ENCODE results near the gene SPATA3.

Gene SPATA3

DNA sequence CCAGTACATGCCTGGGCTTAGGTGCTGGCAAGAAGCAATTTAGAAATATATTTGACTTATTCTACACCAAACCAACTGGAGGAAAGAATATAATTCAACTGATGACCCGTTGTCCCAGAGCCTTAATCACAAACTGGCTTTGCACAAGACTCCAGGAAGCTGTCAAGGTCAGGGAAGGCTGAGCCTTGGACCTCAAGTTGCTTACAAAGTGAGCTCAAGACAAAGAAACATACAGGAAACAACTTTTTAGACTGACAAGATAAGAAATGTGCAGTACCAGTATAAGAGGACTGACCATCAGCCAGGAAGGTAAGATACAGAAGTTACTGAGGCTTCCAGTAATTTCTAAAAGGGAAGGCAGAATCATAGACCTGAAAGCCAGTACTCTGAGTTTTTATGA lies 35.9 kb upstream of the SPATA3 start:
- TF ChIP-seq NFIC (IDR thresholded peaks at IDR 0.05), result no peak
- TF ChIP-seq CEBPB (IDR thresholded peaks at IDR 0.05), result no peak
- no peak for TF ChIP-seq FOXM1 (IDR thresholded peaks at IDR 0.05; ENCODE audit: borderline replicate concordance, low read depth)
- TF ChIP-seq EP300 (IDR thresholded peaks at IDR 0.05; ENCODE audit: borderline replicate concordance), result no peak
- no peak for TF ChIP-seq CREB1 (IDR thresholded peaks at IDR 0.05; ENCODE audit: low read depth)
- no peak for TF ChIP-seq TCF12 (IDR thresholded peaks at IDR 0.05; ENCODE audit: low read depth)
- TF ChIP-seq RAD21 (IDR thresholded peaks at IDR 0.05; ENCODE audit: low read depth), result no peak
- TF ChIP-seq TAF1 (IDR thresholded peaks at IDR 0.05; ENCODE audit: low read depth), result no peak
- TF ChIP-seq ZBTB7A (IDR thresholded peaks at IDR 0.05; ENCODE audit: low read depth), result no peak
- no peak for TF ChIP-seq YY1 (IDR thresholded peaks at IDR 0.05; ENCODE audit: low read depth)
- no peak for TF ChIP-seq MAX (IDR thresholded peaks at IDR 0.05)

DNA sequence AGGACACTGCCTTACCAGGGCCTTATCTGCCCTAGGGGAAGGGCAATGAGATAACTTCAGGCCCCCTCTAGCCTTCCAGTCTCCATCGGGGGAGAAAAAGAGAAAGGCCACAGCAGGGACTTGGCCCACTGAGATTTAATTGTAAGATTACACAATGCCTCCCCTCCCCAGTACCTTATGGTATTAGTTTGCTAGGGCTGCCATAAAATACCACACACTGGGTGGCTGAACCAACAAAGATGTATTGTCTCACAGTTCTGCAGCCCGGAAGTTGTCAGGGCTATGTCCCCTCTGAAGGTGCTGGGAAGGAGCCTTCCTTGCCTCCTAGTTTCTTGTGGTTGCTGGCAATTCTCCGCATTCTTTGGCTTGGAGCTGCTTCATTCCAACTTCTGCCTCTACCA lies 34.8 kb upstream of the SPATA3 start:
- TF ChIP-seq USF1 (IDR thresholded peaks at IDR 0.05) (no peak), TAF1 (IDR thresholded peaks at IDR 0.05; ENCODE audit: low read depth) (no peak), ZBTB7A (IDR thresholded peaks at IDR 0.05; ENCODE audit: low read depth) (no peak), CREB1 (IDR thresholded peaks at IDR 0.05; ENCODE audit: low read depth) (no peak), MAX (IDR thresholded peaks at IDR 0.05) (no peak), EGR1 (IDR thresholded peaks at IDR 0.05) (no peak), FOXM1 (IDR thresholded peaks at IDR 0.05; ENCODE audit: borderline replicate concordance, low read depth) (no peak), NFIC (IDR thresholded peaks at IDR 0.05) (no peak)
- TF ChIP-seq, protein P1, sequence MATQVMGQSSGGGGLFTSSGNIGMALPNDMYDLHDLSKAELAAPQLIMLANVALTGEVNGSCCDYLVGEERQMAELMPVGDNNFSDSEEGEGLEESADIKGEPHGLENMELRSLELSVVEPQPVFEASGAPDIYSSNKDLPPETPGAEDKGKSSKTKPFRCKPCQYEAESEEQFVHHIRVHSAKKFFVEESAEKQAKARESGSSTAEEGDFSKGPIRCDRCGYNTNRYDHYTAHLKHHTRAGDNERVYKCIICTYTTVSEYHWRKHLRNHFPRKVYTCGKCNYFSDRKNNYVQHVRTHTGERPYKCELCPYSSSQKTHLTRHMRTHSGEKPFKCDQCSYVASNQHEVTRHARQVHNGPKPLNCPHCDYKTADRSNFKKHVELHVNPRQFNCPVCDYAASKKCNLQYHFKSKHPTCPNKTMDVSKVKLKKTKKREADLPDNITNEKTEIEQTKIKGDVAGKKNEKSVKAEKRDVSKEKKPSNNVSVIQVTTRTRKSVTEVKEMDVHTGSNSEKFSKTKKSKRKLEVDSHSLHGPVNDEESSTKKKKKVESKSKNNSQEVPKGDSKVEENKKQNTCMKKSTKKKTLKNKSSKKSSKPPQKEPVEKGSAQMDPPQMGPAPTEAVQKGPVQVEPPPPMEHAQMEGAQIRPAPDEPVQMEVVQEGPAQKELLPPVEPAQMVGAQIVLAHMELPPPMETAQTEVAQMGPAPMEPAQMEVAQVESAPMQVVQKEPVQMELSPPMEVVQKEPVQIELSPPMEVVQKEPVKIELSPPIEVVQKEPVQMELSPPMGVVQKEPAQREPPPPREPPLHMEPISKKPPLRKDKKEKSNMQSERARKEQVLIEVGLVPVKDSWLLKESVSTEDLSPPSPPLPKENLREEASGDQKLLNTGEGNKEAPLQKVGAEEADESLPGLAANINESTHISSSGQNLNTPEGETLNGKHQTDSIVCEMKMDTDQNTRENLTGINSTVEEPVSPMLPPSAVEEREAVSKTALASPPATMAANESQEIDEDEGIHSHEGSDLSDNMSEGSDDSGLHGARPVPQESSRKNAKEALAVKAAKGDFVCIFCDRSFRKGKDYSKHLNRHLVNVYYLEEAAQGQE (IDR thresholded peaks at IDR 0.05; ENCODE audit: low read depth), result no peak

- TF ChIP-seq, protein P1 (IDR thresholded peaks at IDR 0.05; ENCODE audit: low read depth), result no peak
- TF ChIP-seq EP300 (IDR thresholded peaks at IDR 0.05; ENCODE audit: borderline replicate concordance) (no peak), ZBTB7A (IDR thresholded peaks at IDR 0.05; ENCODE audit: low read depth) (no peak), RAD21 (IDR thresholded peaks at IDR 0.05; ENCODE audit: low read depth) (no peak), YY1 (IDR thresholded peaks at IDR 0.05; ENCODE audit: low read depth) (no peak), CEBPB (IDR thresholded peaks at IDR 0.05) (no peak), USF1 (IDR thresholded peaks at IDR 0.05) (no peak), EGR1 (IDR thresholded peaks at IDR 0.05) (no peak), NFIC (IDR thresholded peaks at IDR 0.05) (no peak), FOXM1 (IDR thresholded peaks at IDR 0.05; ENCODE audit: borderline replicate concordance, low read depth) (no peak), TAF1 (IDR thresholded peaks at IDR 0.05; ENCODE audit: low read depth) (no peak)
These were observed 31.7 kb upstream of the SPATA3 start for GRCh38 chr2:230964136-230964730.

GRCh38 chr2:230967113-230967512 lies 28.8 kb upstream of the SPATA3 start:
- TF ChIP-seq TCF12 (IDR thresholded peaks at IDR 0.05; ENCODE audit: low read depth) (no peak), EP300 (IDR thresholded peaks at IDR 0.05; ENCODE audit: borderline replicate concordance) (no peak), TEAD4 (IDR thresholded peaks at IDR 0.05) (no peak), RAD21 (IDR thresholded peaks at IDR 0.05; ENCODE audit: low read depth) (no peak), CEBPB (IDR thresholded peaks at IDR 0.05) (no peak)

DNA sequence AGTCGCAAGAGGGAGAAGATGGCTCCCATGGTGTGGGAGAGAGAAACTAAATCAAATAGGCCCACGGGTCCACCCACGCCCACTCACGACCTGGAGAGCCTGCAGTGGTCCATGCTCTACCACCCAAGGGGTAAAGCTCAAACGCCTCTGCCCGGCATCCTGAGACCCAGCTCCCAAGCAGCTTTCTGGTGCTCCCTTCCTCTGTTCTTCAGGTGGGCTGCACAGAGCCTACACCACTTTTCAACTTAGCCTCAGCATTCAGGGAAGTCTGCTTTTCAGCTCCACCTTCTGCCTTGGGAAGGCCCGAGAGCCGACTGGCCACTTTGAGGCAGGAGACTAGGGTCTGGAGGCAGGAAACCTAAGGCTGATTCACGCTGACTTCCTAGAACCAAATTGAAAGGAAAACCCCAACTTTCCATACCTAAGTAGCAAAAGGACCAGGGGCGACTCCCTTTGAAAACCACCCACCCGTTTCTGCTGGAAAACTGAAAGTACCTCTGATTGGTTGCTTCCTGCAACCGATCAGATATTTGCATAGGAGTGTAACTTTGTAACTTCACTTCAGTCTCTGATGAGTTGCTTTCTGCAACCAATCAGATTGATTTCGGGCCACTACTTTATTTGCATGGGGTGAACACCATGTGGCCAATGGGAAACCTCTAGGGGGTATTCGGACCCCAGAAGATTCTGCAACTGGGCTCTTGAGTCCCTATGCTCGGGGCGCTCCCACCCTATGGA lies 26.8 kb upstream of the SPATA3 start:
- TF ChIP-seq MAX (IDR thresholded peaks at IDR 0.05) (no peak), TEAD4 (IDR thresholded peaks at IDR 0.05) (no peak), EGR1 (IDR thresholded peaks at IDR 0.05) (no peak), CREB1 (IDR thresholded peaks at IDR 0.05; ENCODE audit: low read depth) (no peak), CEBPB (IDR thresholded peaks at IDR 0.05) (no peak), TAF1 (IDR thresholded peaks at IDR 0.05; ENCODE audit: low read depth) (no peak), YY1 (IDR thresholded peaks at IDR 0.05; ENCODE audit: low read depth) (no peak), EP300 (IDR thresholded peaks at IDR 0.05; ENCODE audit: borderline replicate concordance) (no peak)
